ENCODE measurements around the gene FSTL3. TPM values are rescaled to one million over a fixed set of nuclear protein-coding genes. Genes with fewer than 3 reads are reported as not detected.
"Not testable (repeated sequence)": the region's sequence is repeated elsewhere in the genome, so short reads cannot be mapped to it uniquely, and the experiment has no call there.

Gene FSTL3
- total and polyA plus RNA-seq, 2 of the 13 experiments (the other 11 are each of a cell fraction or from before 2014, with no cell fraction given): 13.5 to 15.6 TPM

DNA sequence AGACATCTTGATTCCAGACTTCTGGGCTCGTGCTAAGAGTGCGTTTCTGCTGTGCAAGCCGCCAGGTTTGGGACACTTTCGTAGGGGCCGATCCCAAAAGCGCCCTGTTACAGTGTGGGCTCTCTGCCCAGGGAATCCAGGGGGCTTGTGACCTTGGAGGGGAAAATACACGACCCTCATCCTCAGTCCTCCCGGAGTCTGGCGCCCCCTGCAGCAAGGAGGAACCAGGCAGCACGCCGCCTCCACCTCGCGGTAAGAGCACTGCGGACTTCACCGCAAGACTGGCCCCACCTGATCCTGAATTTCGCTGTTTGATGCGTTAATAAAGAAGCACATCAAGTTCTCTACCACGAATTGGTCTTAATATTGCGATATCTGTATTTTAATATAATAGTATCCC lies 48.0 kb upstream of the FSTL3 start (continued):
- no peak for TF ChIP-seq ZNF607 (CRISPR knock-in tag; IDR thresholded peaks at IDR 0.05; ENCODE audit: borderline replicate concordance)
- TF ChIP-seq, protein P1, sequence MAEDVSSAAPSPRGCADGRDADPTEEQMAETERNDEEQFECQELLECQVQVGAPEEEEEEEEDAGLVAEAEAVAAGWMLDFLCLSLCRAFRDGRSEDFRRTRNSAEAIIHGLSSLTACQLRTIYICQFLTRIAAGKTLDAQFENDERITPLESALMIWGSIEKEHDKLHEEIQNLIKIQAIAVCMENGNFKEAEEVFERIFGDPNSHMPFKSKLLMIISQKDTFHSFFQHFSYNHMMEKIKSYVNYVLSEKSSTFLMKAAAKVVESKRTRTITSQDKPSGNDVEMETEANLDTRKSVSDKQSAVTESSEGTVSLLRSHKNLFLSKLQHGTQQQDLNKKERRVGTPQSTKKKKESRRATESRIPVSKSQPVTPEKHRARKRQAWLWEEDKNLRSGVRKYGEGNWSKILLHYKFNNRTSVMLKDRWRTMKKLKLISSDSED (CRISPR knock-in tag; IDR thresholded peaks at IDR 0.05): no peak
- no peak for TF ChIP-seq ZFP41 (CRISPR knock-in tag; IDR thresholded peaks at IDR 0.05; ENCODE audit: borderline replicate concordance)

DNA sequence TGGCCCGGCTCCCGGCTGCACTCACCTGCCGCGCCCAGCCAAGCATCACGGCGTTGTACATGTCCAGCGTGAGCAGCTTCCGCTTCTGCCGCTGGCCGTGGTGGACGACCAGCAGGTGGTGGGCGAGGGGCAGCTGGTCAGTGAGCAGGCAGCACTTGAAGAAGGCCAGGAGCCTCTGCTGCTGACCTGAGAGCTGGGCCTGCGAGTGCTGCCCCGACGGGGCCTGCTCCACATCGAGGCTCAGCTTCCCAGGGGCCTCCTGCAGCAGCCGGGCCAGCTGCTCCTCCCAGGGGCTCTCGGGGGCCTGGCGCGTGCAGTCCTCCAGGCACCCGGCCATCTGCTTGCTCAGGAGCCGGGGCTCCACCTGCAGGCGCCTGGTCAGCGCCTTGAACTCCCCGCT lies 46.7 kb upstream of the FSTL3 start:
- ATAC-seq; DNase-seq (ENCODE audit: low spot score); CTCF ChIA-PET (ENCODE audit: low intra/inter-chr PET ratio, low total read pairs); POLR2A ChIA-PET; FAIRE-seq; H3K4me3 ChIP-seq (replicated peaks in 1 of 3; ENCODE audit: insufficient read depth in 1 of 3, low read depth in 2 of 3, low read length in 3 of 3); H3K4me2 ChIP-seq (ENCODE audit: low read depth, low read length); H3K27ac ChIP-seq (ENCODE audit: extremely low read length, insufficient read depth, low read length); intact Hi-C loops (cut with micrococcal nuclease; ENCODE audit: unreplicated experiment); in situ Hi-C loops (cut with HindIII; ENCODE audit: extremely low pct_ligation_motif_present, low pct_unique_long_range_greater_than_20kb); H3K27me3 ChIP-seq (ENCODE audit: control insufficient read depth in 1 of 2, insufficient read depth in 2 of 2, low read length in 2 of 2); H2AFZ ChIP-seq (ENCODE audit: low read length); H4K20me1 ChIP-seq (ENCODE audit: insufficient read depth, low read length); H3K9ac ChIP-seq (ENCODE audit: insufficient read depth, low read depth, low read length); BruUV-seq (replicated peaks); H3K9me3 ChIP-seq (ENCODE audit: low read length): not testable (repeated sequence)
- WGBS (ENCODE audit: low lambda C conversion rate): 95% methylated on average over 4 of the region's 25 CpGs
- peaks cover 30% of the 10 kb centered on the region for H3K79me2 ChIP-seq (ENCODE audit: insufficient read depth, low read length)
- TF ChIP-seq, protein P2, sequence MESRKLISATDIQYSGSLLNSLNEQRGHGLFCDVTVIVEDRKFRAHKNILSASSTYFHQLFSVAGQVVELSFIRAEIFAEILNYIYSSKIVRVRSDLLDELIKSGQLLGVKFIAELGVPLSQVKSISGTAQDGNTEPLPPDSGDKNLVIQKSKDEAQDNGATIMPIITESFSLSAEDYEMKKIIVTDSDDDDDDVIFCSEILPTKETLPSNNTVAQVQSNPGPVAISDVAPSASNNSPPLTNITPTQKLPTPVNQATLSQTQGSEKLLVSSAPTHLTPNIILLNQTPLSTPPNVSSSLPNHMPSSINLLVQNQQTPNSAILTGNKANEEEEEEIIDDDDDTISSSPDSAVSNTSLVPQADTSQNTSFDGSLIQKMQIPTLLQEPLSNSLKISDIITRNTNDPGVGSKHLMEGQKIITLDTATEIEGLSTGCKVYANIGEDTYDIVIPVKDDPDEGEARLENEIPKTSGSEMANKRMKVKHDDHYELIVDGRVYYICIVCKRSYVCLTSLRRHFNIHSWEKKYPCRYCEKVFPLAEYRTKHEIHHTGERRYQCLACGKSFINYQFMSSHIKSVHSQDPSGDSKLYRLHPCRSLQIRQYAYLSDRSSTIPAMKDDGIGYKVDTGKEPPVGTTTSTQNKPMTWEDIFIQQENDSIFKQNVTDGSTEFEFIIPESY (CRISPR knock-in tag; IDR thresholded peaks at IDR 0.05): peak; percentile 80
- 0 out of 2 replicates have a peak, but pooled peaks have one; percentile 38 for TF ChIP-seq HNRNPL (IDR thresholded peaks at IDR 0.05; ENCODE audit: low read depth, low read length)
- peak; percentile 44; the same call in 1 of the 2 replicates for TF ChIP-seq ZNF687 (CRISPR knock-in tag; IDR thresholded peaks at IDR 0.05)
- TF ChIP-seq CTCF (CRISPR knock-in tag; IDR thresholded peaks at IDR 0.05): peak; percentile 18; the same call in 1 of the 2 replicates
- peaks cover 33% of the 10 kb centered on the region for H3K4me1 ChIP-seq (ENCODE audit: insufficient read depth, low read length)
- peaks cover 6 to 28% of the 10 kb centered on the region in 2 experiments; a peak in 4 of 5 replicates for H3K36me3 ChIP-seq (replicated peaks in 1 of 2; ENCODE audit: control insufficient read depth in 1 of 2, insufficient read depth in 2 of 2, low read length in 2 of 2)

Measured in HepG2 (cell line).